ENCODE measurements around the gene MRPS11. TPM values are rescaled to one million over a fixed set of nuclear protein-coding genes. Genes with fewer than 3 reads are reported as not detected.

The MRPS11 gene
- total RNA-seq, 1 experiment from 2014 or later = 65.3 TPM

- no peaks in the 10 kb centered on the region; the same call in 1 of the 2 replicates for H3K9me3 ChIP-seq (replicated peaks)
- no peak overlapping the region for H3K27ac ChIP-seq
- no peak for DNase-seq (ENCODE audit: low read depth in 1 of 2, low spot score in 2 of 2)
Measured at GRCh38 chr15:88441076-88441730, 26.3 kb upstream of the MRPS11 start.

GRCh38 chr15:88447206-88447605 is 20.3 kb upstream of the MRPS11 start:
- no peaks in the 10 kb centered on the region for H3K4me1 ChIP-seq (replicated peaks)
- no peak overlapping the region for H3K4me3 ChIP-seq
- H3K27me3 ChIP-seq (replicated peaks) = 0 out of 2 replicates have a peak, but pooled peaks cover 8% of the 10 kb centered on the region
- H3K27ac ChIP-seq = no peak overlapping the region
- H3K36me3 ChIP-seq = no peaks in the 10 kb centered on the region
- no peak for DNase-seq (ENCODE audit: low read depth in 1 of 2, low spot score in 2 of 2)
- no peaks in the 10 kb centered on the region for H3K9me3 ChIP-seq (replicated peaks)

More at GRCh38 chr15:88441076-88441730, 26.3 kb upstream of the MRPS11 start:
- Histone ChIP-seq H3K4me1 (replicated peaks) (no peaks in the 10 kb centered on the region), H3K36me3 (no peaks in the 10 kb centered on the region), H3K27me3 (replicated peaks) (peaks cover 7% of the 10 kb centered on the region; the same call in 1 of the 2 replicates), H3K4me3 (no peak overlapping the region)

- no peak overlapping the region for H3K27ac ChIP-seq
- H3K4me1 ChIP-seq (replicated peaks) = no peaks in the 10 kb centered on the region
- H3K9me3 ChIP-seq (replicated peaks) = no peaks in the 10 kb centered on the region
- H3K27me3 ChIP-seq (replicated peaks) = 0 out of 2 replicates have a peak, but pooled peaks cover 8% of the 10 kb centered on the region
- H3K4me3 ChIP-seq = no peak overlapping the region
- DNase-seq (ENCODE audit: low read depth in 1 of 2, low spot score in 2 of 2) = no peak
- H3K36me3 ChIP-seq = no peaks in the 10 kb centered on the region
Measured at GRCh38 chr15:88447741-88448140, 19.8 kb upstream of the MRPS11 start.

GRCh38 chr15:88448991-88449461 is 18.5 kb upstream of the MRPS11 start:
- no peak for DNase-seq (ENCODE audit: low read depth in 1 of 2, low spot score in 2 of 2)
- 0 out of 2 replicates have a peak, but pooled peaks cover 8% of the 10 kb centered on the region for H3K27me3 ChIP-seq (replicated peaks)
- no peak overlapping the region for H3K4me3 ChIP-seq
- no peak overlapping the region for H3K27ac ChIP-seq
- H3K36me3 ChIP-seq = no peaks in the 10 kb centered on the region
- H3K4me1 ChIP-seq (replicated peaks) = no peaks in the 10 kb centered on the region
- H3K9me3 ChIP-seq (replicated peaks) = no peaks in the 10 kb centered on the region

- Histone ChIP-seq H3K27me3 (replicated peaks) (0 out of 2 replicates have a peak, but pooled peaks cover 8% of the 10 kb centered on the region), H3K9me3 (replicated peaks) (no peaks in the 10 kb centered on the region), H3K4me1 (replicated peaks) (no peaks in the 10 kb centered on the region), H3K27ac (no peak overlapping the region), H3K36me3 (no peaks in the 10 kb centered on the region), H3K4me3 (no peak overlapping the region)
- no peak for DNase-seq (ENCODE audit: low read depth in 1 of 2, low spot score in 2 of 2)
Measured at GRCh38 chr15:88449581-88449980, 17.9 kb upstream of the MRPS11 start.

GRCh38 chr15:88450125-88450798 is 17.2 kb upstream of the MRPS11 start:
- H3K9me3 ChIP-seq (replicated peaks) = no peaks in the 10 kb centered on the region
- no peaks in the 10 kb centered on the region for H3K4me1 ChIP-seq (replicated peaks)
- H3K4me3 ChIP-seq = no peak overlapping the region
- no peaks in the 10 kb centered on the region for H3K36me3 ChIP-seq
- H3K27me3 ChIP-seq (replicated peaks) = 0 out of 2 replicates have a peak, but pooled peaks cover 8% of the 10 kb centered on the region
- peak; percentile 36 to 71 for DNase-seq (ENCODE audit: low read depth in 1 of 2, low spot score in 2 of 2)
- no peak overlapping the region for H3K27ac ChIP-seq

- Histone ChIP-seq H3K9me3 (replicated peaks) (no peaks in the 10 kb centered on the region), H3K36me3 (peaks cover 7% of the 10 kb centered on the region; the same call in 1 of the 2 replicates), H3K27me3 (replicated peaks) (no peaks in the 10 kb centered on the region), H3K4me1 (replicated peaks) (no peaks in the 10 kb centered on the region), H3K4me3 (no peak overlapping the region), H3K27ac (no peak overlapping the region)
- no peak for DNase-seq (ENCODE audit: low read depth in 1 of 2, low spot score in 2 of 2)
Measured at GRCh38 chr15:88453651-88454050, 13.9 kb upstream of the MRPS11 start.

- no peak overlapping the region for H3K27ac ChIP-seq
- no peaks in the 10 kb centered on the region for H3K27me3 ChIP-seq (replicated peaks)
- no peaks in the 10 kb centered on the region for H3K4me1 ChIP-seq (replicated peaks)
- H3K9me3 ChIP-seq (replicated peaks) = no peaks in the 10 kb centered on the region
- H3K36me3 ChIP-seq = peaks cover 13% of the 10 kb centered on the region
- H3K4me3 ChIP-seq = no peak overlapping the region
- DNase-seq (ENCODE audit: low read depth in 1 of 2, low spot score in 2 of 2) = no peak
Measured at GRCh38 chr15:88454236-88454635, 13.3 kb upstream of the MRPS11 start.

- H3K27ac ChIP-seq = no peak overlapping the region
- peaks cover 22% of the 10 kb centered on the region for H3K36me3 ChIP-seq
- no peaks in the 10 kb centered on the region for H3K4me1 ChIP-seq (replicated peaks)
- no peaks in the 10 kb centered on the region for H3K27me3 ChIP-seq (replicated peaks)
- DNase-seq (ENCODE audit: low read depth in 1 of 2, low spot score in 2 of 2) = peak in 1 of 2 experiments; percentile 37
- no peak overlapping the region for H3K4me3 ChIP-seq
- H3K9me3 ChIP-seq (replicated peaks) = no peaks in the 10 kb centered on the region
Measured at GRCh38 chr15:88454867-88455810, 12.4 kb upstream of the MRPS11 start.

GRCh38 chr15:88456733-88457132 is 10.8 kb upstream of the MRPS11 start:
- Histone ChIP-seq H3K4me1 (replicated peaks) (no peaks in the 10 kb centered on the region), H3K36me3 (peaks cover 31% of the 10 kb centered on the region), H3K27ac (no peak overlapping the region), H3K9me3 (replicated peaks) (no peaks in the 10 kb centered on the region), H3K27me3 (replicated peaks) (no peaks in the 10 kb centered on the region), H3K4me3 (no peak overlapping the region)
- DNase-seq (ENCODE audit: low read depth in 1 of 2, low spot score in 2 of 2) = no peak

- Histone ChIP-seq H3K27me3 (replicated peaks) (no peaks in the 10 kb centered on the region), H3K9me3 (replicated peaks) (no peaks in the 10 kb centered on the region), H3K36me3 (peaks cover 56% of the 10 kb centered on the region), H3K4me3 (no peak overlapping the region), H3K4me1 (replicated peaks) (peaks cover 14% of the 10 kb centered on the region), H3K27ac (no peak overlapping the region)
- no peak for DNase-seq (ENCODE audit: low read depth in 1 of 2, low spot score in 2 of 2)
Measured at GRCh38 chr15:88463870-88464532, 3.5 kb upstream of the MRPS11 start.

- Histone ChIP-seq H3K36me3 (peaks cover 53% of the 10 kb centered on the region), H3K9me3 (replicated peaks) (no peaks in the 10 kb centered on the region), H3K4me1 (replicated peaks) (peaks cover 14% of the 10 kb centered on the region), H3K27me3 (replicated peaks) (no peaks in the 10 kb centered on the region), H3K4me3 (no peak overlapping the region), H3K27ac (no peak overlapping the region)
- no peak for DNase-seq (ENCODE audit: low read depth in 1 of 2, low spot score in 2 of 2)
Measured at GRCh38 chr15:88465633-88466224, 1.8 kb upstream of the MRPS11 start.

Measured in SJSA1 (cell line).